Stimulated activated CD8-positive, alpha-beta memory T cell treated with anti-CD3 and anti-CD28 coated beads, Interleukin-15, amount 100 ng/mL, for 1 hour (primary cell): ENCODE data around the gene PTGES2.
A peak's percentile ranks its signal among the peaks of the same experiment; 100 is the strongest.
"Not testable (repeated sequence)": the region's sequence is repeated elsewhere in the genome, so short reads cannot be mapped to it uniquely, and the experiment has no call there.

Experiments used
- DNase-seq: peaks from one replicate; pipeline ENCODE4 v3.0.0-alpha.2; 2020; ENCODE audit warnings: low read depth

PTGES2 gene

DNA sequence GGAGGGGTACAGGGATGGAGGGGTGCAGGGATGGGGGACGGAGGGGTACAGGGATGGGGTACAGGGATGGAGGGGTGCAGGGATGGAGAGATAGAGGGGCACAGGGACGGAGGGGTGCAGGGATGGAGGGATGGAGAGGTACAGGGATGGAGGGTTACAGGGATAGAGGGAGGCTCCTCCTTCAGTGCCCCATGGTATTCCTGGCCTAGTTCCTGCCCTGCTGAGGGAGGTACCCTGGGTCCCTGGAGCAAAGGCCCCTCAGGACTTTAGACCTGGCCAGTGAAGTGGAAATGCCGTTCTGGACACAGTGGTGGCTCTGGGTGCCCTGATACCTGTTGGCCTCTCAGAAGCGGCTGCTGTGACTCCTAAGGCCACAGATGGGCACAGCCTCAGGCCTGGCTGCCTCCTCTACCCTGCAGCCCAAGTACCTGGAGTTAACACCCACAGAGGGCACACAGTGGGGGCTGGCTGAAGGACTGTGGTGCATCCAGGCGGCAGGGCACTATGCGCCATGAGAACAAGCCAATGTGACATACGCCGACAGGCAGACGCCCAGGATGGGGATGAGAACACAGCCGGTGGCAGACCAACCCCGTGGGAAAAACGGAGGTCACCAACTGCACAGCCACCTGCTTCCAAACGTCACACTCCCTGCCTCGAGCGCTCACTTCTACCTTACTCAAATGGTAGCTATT is 8.4 kb downstream of the PTGES2 start:
- DNase-seq = no peak

DNA sequence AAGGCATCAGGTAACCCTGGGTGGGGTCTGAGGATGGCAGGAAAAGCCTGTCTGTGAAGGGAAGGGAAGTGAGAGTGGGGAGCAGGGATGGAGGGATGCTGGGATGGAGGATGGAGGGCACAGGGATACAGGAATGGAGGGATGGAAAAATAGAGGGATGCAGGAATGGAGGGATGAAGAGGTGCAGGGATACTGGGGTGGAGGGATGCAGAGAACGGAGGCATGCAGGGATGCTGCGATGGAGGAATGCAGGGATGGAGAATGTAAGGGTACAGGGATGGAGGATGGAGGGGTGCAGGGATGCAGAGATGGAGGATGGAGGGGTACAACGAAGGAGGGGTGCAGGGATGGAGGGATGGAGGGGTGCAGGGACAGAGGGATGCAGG is 9.1 kb downstream of the PTGES2 start:
- no peak for DNase-seq

DNA sequence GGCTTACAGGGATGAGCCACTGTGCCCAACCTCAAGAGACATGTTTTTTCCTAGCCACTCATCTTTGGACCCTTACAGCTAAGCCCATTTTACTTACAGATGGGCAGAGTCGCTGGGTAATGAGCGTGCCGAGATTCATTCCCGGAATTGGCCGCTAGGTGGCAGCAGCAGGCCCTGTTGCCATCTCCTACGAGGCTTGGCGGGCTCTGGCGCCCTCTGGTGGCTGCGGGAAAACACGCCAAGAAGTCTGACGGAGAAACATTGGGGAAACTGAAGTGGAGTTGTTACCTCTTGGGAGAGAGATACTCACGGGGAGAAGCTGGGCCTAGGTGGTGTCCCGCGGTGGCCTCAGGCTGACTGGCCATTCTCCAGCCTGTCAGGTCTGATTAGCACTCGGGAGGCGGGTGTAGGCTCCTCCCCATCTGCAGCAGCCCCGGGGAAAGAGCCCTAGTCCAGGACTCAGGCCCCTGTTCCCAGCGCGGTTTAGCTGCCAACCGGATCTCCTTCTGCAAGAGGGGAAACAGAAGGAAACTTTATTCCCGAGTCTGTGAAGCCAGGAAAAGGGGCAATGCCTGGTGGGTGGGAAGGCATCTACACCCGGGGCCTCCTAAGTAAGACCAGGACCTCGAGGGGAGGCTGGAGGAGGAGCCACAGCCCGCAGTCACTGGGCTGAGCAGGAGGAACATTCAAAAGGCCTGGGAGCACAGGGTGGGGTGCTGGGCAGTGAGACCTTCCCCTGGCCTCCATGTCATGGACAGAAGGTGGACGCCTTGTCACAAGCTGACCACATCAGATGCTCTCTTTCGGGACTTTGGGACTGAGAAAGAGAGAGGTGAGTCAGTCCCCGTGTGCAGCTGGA is 9.7 kb downstream of the PTGES2 start:
- peak; percentile 99 for DNase-seq

DNA sequence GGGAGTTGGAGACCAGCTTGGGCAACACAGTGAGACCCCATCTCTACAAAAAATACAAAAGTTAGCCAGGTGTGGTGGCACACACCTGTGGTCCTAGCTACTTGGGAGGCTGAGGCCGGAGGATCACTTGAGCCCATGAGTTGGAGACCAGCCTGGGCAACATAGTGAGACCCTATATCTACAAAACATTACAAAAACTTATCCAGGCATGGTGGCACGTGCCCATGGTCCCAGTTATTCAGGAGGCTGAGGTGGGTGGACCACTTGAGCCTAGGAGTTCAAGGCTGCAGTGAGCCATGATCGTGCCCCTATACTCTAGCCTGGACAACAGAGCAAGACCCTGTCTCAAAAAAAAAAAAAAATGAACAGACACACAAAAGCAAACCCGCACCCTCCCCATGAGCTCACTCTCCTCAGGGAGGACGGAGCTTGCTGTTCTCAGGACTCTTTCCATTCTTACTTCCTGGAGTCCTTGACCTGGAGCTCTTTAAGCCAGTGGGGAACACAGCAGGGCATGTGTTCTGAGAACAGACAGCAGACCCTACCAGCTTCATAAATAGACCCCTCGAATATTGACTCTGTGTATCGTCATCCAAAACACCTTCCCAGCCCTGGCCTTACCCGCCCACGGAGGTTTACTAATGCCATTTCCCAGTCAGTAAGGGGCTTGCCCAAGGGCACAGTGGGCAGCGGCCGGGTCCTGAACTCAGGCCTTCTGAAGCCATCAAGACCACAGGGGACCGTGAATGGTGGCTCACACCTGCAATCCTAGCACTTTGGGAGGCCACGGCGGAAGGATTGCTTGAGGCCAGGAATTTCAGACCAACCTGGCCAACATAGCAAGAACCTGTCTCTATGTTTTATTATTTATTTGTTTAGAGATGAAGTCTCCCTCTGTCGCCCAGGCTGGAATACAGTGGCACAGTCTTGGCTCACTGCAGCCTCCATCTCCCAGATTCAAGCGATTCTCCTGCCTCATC is 11.1 kb downstream of the PTGES2 start:
- no peak for DNase-seq

DNA sequence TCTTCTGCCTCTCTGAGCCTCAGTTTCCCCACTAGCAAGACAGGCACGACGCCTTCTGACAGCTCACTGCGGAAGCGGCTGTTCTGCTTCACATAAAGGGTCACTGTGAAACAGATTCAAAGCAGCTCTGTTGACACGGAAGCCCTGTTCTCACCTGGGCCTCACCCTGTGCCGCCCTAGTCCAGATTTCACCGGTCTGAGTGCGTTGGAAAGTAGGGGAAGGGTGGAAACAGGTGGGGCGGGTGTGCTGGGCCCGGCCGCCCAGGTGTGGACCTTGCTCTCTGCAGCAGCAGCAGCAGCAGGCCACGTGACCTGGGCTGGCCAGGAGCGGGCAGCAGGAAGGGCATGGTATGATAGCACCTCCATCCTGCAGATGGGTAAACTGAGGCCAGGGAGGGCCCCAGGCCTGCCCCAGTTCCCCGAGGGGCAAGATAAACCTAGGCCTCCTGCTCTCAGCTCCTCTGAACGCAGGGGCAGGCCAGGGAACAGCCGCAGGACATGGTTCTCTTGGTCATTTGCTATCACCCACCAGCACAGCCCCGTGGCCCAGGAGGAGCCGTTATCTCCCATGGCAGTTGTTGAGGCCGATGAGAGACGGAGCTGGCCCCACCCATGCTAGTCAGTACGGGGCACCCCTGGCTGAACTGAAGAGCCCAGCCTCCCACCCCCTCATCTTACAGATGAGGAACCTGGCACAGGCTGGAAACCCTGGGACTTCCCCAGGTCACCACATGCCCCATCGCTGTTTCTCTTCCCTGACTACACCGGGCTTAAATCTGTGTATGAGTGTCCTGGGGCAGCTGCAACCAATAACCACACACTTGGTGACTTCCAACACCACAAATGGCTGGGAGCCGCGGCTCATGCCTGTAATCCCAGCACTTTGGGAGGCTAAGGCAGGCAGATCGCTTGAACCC is 12.1 kb downstream of the PTGES2 start:
- DNase-seq = no peak

DNA sequence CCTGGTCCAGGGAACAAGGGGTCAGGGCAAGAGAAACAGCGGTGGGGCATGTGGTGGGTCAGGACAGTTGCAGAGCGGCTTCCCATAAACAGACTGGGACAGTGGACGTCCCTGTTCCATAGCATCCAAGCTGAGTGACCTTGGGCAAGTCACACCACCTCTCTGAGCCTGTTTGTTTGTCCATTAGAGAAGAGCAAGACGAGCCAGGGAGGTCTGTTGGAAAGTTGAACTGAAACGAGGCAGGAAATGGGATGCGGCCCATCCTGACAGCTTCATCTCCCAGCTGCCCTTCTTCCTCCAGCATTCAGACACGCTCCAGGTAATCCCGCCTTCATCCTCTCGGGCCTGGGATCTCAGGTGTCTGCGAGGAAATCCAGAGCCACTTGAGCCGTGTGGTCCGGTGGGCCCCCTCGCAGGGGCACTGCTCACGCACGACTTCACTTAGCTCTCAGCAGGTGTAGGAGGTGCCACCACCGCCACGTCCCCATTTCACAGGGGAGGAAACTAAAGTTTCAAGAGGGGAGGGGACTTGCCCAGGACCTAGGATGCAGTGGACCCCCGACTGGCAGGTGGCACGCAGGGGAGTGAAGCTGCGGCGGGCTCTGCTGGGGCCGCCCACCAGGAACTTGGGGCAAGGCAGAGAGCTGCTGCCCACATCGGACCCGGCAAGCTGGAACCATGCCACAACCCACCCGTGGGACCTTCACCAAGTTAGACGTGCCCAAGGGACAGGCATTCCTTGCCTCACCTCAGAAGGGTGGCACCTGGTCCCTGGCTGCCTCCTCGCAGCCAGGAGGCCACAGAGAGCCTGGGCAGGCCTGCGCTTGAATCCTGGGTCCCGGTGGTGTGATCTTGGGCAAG is 13.0 kb downstream of the PTGES2 start:
- no peak for DNase-seq

DNA sequence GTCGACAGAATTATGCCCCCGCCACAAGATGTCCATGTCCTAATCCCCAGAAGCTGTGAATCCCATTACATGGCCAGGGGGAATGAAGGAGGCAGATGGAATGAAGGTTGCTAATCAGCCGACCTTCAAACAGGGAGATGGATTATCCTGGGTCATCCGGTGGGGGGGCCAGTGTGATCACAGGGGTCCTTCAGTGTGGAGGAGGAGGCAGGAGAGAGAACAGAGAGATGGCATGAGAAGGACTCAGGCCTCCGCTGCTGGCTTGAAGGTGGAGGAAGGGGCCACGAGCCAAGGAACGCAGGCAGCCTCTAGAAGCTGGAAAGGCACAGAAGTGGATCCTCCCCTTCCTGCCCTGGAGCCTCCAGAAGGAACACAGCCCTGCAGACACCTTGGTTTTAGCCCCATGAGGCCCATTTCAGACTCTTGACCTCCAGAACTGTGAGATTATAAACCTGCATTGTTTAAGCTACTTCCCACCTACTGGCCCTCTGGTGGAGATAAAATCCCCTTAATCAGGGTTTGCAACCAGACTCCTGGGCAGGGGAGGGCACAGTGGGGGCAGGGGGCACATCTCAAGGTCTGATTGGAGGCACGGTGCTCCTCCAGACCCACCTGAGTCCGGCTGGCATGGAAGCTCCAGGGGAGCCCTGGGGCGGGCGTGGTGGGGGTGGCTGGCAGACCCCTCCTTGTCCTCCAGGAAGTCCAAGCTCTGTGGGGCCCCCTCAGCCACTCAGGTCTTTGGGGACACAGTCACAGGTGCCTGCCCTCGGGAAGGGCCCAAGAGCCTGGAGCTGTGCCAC is 13.8 kb downstream of the PTGES2 start:
- no peak for DNase-seq

DNA sequence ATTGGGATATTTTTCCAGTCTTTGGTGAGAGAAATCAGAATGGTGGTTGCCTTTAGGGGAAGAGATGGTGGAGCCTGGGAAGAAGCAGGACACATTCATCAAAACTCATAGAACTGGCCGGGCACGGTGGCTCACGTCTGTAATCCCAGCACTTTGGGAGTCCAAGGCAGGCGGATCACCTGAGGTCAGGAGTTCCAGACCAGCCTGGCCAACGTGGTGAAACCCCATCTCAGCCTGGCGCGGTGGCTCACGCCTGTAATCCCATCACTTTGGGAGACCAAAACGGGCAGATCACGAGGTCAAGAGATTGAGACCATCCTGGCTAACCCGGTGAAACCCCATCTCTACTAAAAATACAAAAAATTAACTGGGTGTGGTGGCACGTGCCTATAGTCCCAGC is 15.8 kb downstream of the PTGES2 start:
- not testable (repeated sequence) for DNase-seq

DNA sequence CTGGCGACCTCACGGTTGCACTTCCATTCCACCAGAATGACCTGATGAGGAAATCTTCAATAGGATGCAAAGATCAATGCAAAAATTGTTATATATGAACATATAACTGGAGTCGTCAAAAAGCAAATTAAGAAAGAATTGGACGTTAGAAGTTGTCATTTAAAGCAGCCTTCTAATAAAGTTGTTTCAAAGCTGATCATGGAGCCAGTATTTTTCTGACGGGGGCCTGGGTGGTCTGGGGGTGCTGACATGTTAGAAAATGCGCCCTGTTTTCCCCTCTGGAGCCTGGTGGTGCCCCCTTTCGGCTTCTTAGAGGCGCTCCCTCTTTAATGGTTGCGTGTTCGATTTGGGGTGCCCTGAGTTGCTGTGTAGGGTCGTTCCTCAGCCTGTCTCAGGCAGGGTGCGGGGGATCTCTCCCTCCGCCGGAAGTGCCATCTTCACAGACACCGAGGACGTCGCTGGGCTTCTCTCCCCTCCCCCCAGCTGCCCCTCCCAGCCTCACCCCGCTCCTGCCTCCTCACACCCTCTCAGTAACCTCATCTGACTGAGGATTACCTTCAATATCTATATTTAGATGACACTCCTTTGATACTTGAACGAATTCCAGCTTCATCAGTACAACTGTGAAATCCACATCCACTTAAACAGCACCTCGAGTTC is 18.3 kb downstream of the PTGES2 start:
- DNase-seq = no peak

DNA sequence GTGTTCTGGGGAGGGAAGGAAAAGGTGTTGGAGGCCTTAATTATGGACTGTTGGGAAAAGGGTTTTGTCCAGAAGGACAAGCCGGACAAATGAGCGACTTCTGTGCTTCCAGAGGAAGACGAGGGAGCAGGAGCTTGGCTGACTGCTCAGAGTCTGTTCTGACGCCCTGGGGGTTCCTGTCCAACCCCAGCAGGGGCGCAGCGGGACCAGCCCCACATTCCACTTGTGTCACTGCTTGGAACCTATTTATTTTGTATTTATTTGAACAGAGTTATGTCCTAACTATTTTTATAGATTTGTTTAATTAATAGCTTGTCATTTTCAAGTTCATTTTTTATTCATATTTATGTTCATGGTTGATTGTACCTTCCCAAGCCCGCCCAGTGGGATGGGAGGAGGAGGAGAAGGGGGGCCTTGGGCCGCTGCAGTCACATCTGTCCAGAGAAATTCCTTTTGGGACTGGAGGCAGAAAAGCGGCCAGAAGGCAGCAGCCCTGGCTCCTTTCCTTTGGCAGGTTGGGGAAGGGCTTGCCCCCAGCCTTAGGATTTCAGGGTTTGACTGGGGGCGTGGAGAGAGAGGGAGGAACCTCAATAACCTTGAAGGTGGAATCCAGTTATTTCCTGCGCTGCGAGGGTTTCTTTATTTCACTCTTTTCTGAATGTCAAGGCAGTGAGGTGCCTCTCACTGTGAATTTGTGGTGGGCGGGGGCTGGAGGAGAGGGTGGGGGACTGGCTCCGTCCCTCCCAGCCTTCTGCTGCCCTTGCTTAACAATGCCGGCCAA is 19.1 kb downstream of the PTGES2 start:
- no peak for DNase-seq

DNA sequence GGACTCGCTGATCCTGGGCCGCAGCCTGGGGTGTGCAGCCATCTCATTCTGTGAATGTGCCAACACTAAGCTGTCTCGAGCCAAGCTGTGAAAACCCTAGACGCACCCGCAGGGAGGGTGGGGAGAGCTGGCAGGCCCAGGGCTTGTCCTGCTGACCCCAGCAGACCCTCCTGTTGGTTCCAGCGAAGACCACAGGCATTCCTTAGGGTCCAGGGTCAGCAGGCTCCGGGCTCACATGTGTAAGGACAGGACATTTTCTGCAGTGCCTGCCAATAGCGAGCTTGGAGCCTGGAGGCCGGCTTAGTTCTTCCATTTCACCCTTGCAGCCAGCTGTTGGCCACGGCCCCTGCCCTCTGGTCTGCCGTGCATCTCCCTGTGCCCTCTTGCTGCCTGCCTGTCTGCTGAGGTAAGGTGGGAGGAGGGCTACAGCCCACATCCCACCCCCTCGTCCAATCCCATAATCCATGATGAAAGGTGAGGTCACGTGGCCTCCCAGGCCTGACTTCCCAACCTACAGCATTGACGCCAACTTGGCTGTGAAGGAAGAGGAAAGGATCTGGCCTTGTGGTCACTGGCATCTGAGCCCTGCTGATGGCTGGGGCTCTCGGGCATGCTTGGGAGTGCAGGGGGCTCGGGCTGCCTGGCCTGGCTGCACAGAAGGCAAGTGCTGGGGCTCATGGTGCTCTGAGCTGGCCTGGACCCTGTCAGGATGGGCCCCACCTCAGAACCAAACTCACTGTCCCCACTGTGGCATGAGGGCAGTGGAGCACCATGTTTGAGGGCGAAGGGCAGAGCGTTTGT is 19.9 kb downstream of the PTGES2 start:
- no peak for DNase-seq

DNA sequence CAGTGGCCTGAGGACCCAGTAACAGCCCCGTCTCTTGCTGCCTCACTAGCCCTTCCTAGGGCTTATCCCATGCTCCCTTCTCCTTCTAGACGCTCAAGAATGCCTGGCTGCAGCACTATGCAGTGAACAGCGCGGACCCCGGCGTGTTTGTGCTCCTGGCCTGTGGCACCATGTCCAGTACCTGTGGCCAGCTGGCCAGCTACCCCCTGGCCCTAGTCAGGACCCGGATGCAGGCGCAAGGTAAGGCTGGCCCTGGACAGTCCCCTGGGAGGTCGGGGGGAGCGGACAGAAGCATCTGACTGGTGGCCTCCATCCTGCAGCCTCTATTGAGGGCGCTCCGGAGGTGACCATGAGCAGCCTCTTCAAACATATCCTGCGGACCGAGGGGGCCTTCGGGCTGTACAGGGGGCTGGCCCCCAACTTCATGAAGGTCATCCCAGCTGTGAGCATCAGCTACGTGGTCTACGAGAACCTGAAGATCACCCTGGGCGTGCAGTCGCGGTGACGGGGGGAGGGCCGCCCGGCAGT is 20.5 kb downstream of the PTGES2 start:
- DNase-seq = no peak

DNA sequence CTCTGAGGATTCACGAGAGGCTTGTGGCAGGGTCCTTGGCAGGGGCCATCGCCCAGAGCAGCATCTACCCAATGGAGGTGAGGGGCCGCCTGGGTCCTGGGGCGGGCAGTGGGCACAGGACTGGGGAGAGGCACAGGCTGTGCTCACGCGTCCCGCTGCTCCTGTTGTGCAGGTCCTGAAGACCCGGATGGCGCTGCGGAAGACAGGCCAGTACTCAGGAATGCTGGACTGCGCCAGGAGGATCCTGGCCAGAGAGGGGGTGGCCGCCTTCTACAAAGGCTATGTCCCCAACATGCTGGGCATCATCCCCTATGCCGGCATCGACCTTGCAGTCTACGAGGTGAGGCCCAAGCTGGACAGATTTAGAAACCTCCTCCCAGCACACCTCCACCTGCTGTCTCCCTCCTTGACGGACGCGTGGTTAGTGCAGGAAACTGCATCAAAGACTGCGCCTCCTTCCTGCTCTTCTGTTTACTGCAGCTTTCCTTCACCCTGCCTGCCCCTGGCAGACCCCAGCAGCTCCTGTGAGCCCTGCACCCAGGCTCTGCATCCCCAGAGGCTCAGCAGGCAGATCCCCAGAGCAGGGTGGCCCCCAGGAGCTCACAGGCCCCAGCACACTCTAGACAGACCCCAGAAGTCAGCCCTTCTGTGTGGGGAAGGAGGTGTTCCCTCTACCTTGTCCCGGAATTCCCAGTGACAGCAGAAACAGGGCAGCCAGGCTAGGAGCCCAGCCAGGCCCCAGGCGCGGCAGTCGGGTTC is 21.2 kb downstream of the PTGES2 start:
- DNase-seq = no peak

DNA sequence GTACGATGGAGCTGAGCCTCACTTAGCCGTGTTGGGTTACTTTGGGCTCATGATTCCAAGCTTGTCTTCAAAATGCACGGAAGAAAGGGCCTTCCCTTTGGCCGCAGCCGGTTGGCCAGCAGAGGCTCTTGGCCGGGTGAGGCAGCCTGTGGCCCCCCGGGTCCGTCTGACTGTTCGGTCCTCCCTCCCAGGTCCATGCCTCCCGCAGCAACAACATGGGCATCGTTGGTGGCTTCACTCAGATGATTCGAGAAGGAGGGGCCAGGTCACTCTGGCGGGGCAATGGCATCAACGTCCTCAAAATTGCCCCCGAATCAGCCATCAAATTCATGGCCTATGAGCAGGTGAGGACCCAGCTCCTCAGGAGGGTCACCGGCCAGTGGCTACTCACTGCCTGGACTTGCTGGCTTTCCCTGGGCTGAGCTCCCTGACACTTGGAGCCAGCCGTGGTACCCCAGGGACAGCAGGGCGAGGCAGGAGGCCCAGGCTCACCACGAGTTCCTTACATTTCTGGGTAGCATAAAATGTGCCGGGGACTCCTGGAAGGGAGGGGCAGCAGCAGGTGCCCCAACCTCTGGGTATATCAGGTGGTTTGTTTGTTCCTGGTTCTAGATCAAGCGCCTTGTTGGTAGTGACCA is 21.9 kb downstream of the PTGES2 start:
- DNase-seq = no peak

DNA sequence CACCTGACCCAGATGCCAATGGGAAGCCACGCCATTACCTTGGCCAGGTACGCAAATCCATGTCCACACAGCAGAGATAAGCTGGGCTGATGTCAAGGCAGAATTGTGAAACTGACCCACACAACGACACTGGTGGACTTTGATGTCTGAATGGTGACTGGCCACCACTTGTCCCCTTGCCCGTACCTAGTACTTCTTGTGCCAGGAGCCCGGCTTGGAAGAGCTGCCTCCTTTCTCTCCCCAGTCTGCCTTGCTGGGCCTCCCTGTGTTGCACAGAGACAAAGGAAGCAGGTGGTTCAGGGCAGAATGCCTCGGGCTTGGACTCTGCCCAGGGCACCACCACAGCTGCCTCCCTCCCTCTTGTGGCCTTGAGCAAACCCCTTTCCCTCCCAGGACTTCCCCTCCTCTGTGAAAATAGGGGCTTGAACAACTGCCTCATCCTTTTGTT is 23.3 kb downstream of the PTGES2 start:
- no peak for DNase-seq

DNA sequence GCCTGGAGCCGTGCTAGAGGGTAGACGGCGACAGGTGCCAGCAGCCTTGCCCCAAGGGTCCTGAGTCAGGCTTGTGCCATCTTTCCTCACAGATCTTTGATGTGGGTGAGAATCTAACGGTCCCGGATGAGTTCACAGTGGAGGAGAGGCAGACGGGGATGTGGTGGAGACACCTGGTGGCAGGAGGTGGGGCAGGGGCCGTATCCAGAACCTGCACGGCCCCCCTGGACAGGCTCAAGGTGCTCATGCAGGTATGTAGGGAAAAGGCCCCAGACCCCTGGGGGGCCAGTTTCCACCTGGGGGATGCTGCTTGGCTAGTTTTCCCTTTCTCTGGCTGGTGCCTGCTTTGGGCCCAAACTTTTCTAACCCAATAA is 24.0 kb downstream of the PTGES2 start:
- DNase-seq = no peak
